Activated naive CD4-positive, alpha-beta T cell treated with anti-CD3 and anti-CD28 coated beads for 36 hours (primary cell): ENCODE data around the gene MS4A8. TPM values are rescaled to one million over a fixed set of nuclear protein-coding genes. Genes with fewer than 3 reads are reported as not detected.
"Not testable (repeated sequence)": the region's sequence is repeated elsewhere in the genome, so short reads cannot be mapped to it uniquely, and the experiment has no call there.

Experiments
- CTCF ChIA-PET: fragments of 350-600 bp; sonication (Branson Sonifier 250); formaldehyde crosslinking; loops from one replicate; lab custom pipeline; 2021; ENCODE audit warnings: antibody characterized with exemption; lab: Charles Lee
- DNase-seq: peaks from one replicate; pipeline ENCODE4 v3.0.0-alpha.2; 2020
- H3K27ac Mint-ChIP-seq: one replicate; pipeline ENCODE4 v1.8.0; 2021; ENCODE audit warnings: mild to moderate bottlenecking, mixed read lengths
- H3K27me3 Mint-ChIP-seq: one replicate; pipeline ENCODE4 v1.8.0; 2021; ENCODE audit warnings: low read depth, mixed read lengths
- H3K36me3 Mint-ChIP-seq: one replicate; pipeline ENCODE4 v1.8.0; 2021; ENCODE audit warnings: low read depth, mixed read lengths
- H3K4me1 Mint-ChIP-seq: one replicate; pipeline ENCODE4 v1.8.0; 2021; ENCODE audit warnings: low read depth, mixed read lengths
- H3K4me3 Mint-ChIP-seq: one replicate; pipeline ENCODE4 v1.8.0; 2021; ENCODE audit warnings: mild to moderate bottlenecking, moderate library complexity, mixed read lengths
- H3K9me3 Mint-ChIP-seq: one replicate; pipeline ENCODE4 v1.8.0; 2021; ENCODE audit warnings: mixed read lengths
- intact Hi-C: fragments of 100-400 bp; cut with micrococcal nuclease; formaldehyde crosslinking; loops from one replicate; pipeline ENCODE4 v1.15.1; 2023
- total RNA-seq, 2 experiments: library from RNA; stranded (reverse); gene quantifications; one replicate each; pipeline ENCODE4 v1.2.3, GENCODE V29; 2021

The MS4A8 gene
- total RNA-seq, 2 experiments from 2014 or later = not detected

DNA sequence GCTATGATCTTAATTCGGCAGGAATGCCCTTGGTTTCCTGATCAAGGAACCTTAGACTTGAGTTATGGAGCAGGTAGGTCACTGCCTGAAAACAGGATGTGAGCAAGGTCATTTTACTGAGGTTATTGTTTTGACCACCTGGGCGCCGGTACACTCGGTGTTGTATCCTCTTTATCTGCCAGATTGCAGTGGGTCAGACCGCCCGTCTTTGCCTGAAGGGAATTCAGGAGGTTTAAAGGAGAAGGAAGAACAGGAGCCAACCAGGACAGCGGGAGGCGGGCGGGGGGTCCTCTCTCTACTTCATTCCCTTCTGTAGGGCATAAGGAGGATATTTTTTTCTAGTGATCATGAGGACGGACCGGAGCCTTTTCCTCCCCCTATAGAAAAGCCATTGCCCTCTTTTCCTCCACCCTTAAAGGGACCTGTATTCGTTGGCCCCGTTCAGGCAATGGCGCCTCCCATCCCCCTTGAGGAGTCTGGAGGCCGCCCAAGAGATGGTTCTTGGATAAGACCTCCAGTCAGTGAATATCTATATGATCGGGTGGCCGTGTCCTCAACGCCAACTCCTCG is 57.9 kb downstream of the MS4A8 start:
- Mint-ChIP-seq H3K4me3 (no peak overlapping the region), H3K4me1 (no peaks in the 10 kb centered on the region), H3K27ac (no peak overlapping the region), H3K27me3 (peaks cover 20% of the 10 kb centered on the region), H3K36me3 (no peaks in the 10 kb centered on the region), H3K9me3 (no peaks in the 10 kb centered on the region)
- CTCF ChIA-PET = interaction anchor here (0.9 to 1.7 kb wide), 5 partner anchors 11 to 394 kb away, joined by 3 to 7 read pairs (median 5); no protein-coding TSS in a partner anchor
- intact Hi-C loops = loop anchor here (2.0 kb wide), 2 partner anchors 57 to 493 kb away; no protein-coding TSS in a partner anchor
- no peak for DNase-seq

DNA sequence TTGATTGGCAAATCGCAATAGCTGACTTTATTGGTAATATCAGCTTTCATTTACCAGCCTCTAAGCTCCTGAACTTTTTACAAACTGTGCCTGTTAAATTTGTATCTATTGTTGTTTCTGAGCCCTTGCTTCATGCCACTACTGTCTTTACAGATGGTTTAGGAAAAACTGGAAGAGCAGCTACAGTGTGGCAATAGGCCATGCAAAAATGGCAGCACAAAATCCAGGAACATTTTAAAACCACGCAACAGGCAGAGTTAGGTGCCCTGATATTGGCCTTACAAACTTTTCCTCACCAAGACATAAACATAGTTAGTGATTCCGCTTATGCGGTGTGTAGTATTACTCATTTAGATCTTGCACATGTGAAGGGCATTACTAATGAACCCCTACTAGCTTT is 59.3 kb downstream of the MS4A8 start:
- H3K27ac Mint-ChIP-seq, H3K4me3 Mint-ChIP-seq, H3K4me1 Mint-ChIP-seq, H3K36me3 Mint-ChIP-seq, intact Hi-C loops, DNase-seq, H3K9me3 Mint-ChIP-seq: not testable (repeated sequence)
- H3K27me3 Mint-ChIP-seq = peaks cover 14% of the 10 kb centered on the region
- CTCF ChIA-PET = interaction anchor here (0.6 kb wide), 1 partner anchor 957 kb away, joined by 8 read pairs; no protein-coding TSS in a partner anchor

DNA sequence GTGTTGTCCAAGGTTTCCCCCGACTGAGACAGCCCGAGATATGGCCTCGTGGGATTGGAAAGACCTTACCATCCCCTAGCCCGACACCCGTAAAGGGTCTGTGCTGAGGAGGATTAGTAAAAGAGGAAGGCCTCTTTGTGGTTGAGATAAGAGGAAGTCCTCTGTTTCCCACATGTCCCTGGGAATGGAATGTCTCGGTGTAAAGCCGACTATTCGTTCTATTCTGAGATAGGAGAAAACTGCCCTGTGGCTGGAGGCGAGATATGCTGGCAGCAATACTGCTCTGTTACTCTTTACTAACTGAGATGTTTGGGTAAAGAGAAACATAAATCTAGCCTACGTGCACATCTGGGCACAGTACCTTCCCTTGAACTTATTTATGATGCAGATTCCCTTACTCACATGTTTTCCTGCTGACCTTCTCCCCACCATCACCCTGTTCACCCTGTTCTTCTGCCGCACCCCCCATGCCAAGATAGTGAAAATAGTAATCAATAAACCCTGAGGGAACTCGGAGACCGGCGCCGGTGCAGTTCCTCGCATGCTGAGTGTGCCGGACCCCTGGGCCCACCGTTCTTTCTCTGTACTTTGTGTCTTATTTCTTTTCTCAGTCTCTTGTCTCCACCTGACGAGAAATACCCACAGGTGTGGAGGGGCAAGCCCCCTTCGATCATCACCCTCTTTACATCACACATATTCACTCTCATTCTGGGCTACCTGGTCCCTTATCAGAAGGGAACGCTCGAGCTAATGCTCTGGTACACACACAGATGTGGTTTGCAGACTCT is 60.2 kb downstream of the MS4A8 start:
- intact Hi-C loops, H3K4me3 Mint-ChIP-seq, DNase-seq, CTCF ChIA-PET, H3K27ac Mint-ChIP-seq, H3K36me3 Mint-ChIP-seq, H3K9me3 Mint-ChIP-seq, H3K4me1 Mint-ChIP-seq: not testable (repeated sequence)
- peaks cover 14% of the 10 kb centered on the region for H3K27me3 Mint-ChIP-seq

DNA sequence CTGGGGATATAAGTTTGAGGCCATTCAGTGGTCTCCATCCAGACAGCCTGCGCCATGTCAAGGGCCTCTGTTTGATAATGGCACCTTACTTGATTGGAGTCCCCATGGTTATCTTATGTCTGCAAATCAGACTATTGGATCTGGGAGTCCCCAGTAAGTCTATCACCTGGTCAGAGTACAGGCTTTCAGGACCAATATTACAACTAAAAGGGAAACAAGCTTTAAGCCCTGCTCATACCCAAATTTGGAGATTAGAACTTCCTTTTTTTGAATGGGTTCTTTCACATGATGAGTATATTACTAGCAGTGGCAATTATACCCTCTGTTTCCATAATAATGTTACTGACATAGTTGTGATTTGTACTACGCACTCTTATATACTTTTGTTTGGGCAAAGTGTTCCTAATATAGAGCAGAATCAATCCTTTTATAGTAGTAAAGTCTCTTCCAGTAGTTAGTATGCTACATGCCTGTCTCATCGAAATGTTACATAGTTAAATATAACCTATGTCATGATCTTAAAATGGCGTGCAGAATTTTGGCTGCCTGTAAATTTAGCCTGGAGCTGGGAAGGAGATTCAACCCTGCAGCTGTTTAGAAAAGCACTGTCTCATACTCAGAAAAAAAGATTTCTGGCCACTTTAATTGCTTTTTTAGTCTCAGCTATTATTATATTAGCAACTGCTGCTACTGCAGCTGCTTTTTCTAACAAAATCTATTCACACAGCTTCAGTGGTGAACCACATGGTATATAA is 62.2 kb downstream of the MS4A8 start:
- no peaks in the 10 kb centered on the region for H3K9me3 Mint-ChIP-seq
- H3K4me1 Mint-ChIP-seq = peaks cover 3% of the 10 kb centered on the region
- no peak for DNase-seq
- CTCF ChIA-PET = interaction anchor here (0.7 to 3.4 kb wide), 5 partner anchors 12 to 398 kb away, joined by 3 to 33 read pairs (median 4); no protein-coding TSS in a partner anchor
- H3K4me3 Mint-ChIP-seq = no peak overlapping the region
- no peaks in the 10 kb centered on the region for H3K36me3 Mint-ChIP-seq
- H3K27me3 Mint-ChIP-seq = peaks cover 14% of the 10 kb centered on the region
- H3K27ac Mint-ChIP-seq = no peak overlapping the region
- intact Hi-C loops = no loop called here

DNA sequence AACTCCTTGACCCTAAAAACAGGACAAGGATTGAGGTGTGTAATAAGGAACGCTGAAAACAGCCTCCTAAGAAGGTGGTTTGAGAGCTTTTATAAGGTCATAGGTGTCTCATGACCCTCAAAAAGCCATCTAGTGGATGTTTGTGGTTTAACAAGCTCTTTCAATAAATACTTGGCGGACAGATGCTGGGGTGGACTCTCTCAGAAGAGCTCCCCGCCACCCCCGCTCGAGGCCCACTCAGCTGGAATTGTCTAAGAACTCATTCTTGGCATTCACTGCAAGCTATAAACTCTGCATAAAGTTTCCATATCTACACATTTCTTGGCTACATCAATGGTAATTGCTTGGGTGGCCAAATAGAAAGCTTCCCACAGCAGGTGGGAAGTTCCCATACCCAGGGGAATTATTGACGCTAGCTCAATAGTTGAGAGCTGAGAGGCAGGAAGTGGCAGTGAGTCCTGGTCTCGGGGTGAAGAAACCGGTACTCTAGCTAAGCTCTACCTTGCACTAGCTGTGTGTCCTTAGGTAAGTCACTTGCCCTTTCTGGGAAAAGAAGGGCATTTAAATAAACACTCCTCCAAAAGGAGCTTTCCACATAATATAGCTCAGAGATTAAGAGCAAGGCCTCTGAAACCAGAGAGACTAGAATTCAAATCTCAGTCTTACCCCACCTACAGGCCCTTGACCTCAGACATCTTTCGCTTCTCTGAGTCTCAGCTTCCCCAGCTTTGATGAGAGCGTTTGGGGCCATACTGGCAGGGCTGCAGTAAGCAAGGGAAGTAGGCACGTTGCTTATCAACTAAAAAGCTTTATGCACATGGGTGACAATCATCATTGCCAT is 63.7 kb downstream of the MS4A8 start:
- H3K4me1 Mint-ChIP-seq = peaks cover 3% of the 10 kb centered on the region
- no peak overlapping the region for H3K27ac Mint-ChIP-seq
- intact Hi-C loops = no loop called here
- H3K4me3 Mint-ChIP-seq = no peak overlapping the region
- H3K9me3 Mint-ChIP-seq = no peaks in the 10 kb centered on the region
- no peak for DNase-seq
- no peaks in the 10 kb centered on the region for H3K36me3 Mint-ChIP-seq
- CTCF ChIA-PET = interaction anchor here (0.9 to 3.4 kb wide), 10 partner anchors 9 to 498 kb away, joined by 3 to 33 read pairs (median 6); no protein-coding TSS in a partner anchor
- peaks cover 15% of the 10 kb centered on the region for H3K27me3 Mint-ChIP-seq

DNA sequence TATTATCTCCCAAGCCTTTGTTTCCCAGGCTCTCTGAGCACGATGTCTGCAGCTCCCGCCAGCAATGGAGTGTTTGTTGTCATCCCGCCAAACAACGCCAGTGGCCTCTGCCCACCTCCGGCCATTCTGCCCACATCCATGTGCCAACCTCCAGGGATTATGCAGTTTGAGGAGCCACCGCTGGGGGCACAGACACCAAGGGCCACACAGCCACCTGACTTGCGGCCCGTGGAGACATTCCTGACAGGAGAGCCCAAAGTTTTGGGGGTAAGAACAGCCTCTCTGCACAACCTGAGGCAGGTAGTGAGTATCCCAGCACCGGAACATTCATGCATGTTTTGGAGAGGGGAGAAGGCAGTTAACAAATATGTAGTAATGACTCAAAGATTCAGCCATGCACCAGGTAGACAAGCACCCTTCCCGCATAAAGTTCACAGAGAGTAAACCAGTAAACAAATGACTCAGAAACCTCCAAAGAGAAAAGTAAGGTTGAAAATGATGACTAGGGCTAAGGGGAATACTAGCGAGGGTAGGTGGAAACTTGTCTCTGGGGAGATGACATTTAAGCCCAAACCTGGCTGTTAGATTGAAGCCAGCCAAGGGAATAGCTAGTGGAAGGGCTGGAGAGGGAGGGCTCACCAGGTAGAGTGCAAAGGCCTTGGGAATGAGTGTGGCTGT is 64.4 kb downstream of the MS4A8 start:
- H3K36me3 Mint-ChIP-seq = no peaks in the 10 kb centered on the region
- intact Hi-C loops = no loop called here
- H3K27me3 Mint-ChIP-seq = peaks cover 17% of the 10 kb centered on the region
- H3K9me3 Mint-ChIP-seq = no peaks in the 10 kb centered on the region
- no peak for DNase-seq
- H3K27ac Mint-ChIP-seq = no peak overlapping the region
- H3K4me3 Mint-ChIP-seq = no peak overlapping the region
- H3K4me1 Mint-ChIP-seq = peaks cover 3% of the 10 kb centered on the region
- CTCF ChIA-PET = interaction anchor here (0.5 to 3.4 kb wide), 9 partner anchors 8 to 278 kb away, joined by 3 to 33 read pairs (median 6); no protein-coding TSS in a partner anchor

DNA sequence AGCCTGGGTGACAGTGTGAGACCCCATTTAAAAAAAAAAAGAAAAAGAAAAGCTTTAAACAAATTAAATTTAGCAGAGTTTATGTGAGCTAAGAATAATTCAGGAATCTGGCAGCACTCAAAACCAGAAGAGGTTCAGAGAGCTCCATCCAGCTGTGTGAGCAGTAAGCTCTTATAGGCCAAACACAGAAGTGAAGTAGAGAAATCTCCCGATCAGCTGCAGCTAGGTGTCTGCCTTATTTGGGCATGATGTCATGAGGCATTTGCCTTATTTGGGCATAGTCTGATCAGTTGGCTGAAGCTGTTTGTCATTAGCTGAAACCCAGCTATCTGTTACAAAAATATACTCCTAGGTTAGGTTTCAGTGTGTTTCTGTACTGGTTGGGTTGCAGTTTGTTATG is 65.5 kb downstream of the MS4A8 start:
- CTCF ChIA-PET = interaction anchor here (1.1 to 2.2 kb wide), 4 partner anchors 7 to 16 kb away, joined by 3 to 16 read pairs (median 6); no protein-coding TSS in a partner anchor
- no peaks in the 10 kb centered on the region for H3K36me3 Mint-ChIP-seq
- intact Hi-C loops = no loop called here
- H3K4me3 Mint-ChIP-seq = no peak overlapping the region
- H3K27ac Mint-ChIP-seq = no peak overlapping the region
- H3K9me3 Mint-ChIP-seq = no peaks in the 10 kb centered on the region
- H3K4me1 Mint-ChIP-seq = peaks cover 3% of the 10 kb centered on the region
- no peak for DNase-seq
- peaks cover 12% of the 10 kb centered on the region for H3K27me3 Mint-ChIP-seq

DNA sequence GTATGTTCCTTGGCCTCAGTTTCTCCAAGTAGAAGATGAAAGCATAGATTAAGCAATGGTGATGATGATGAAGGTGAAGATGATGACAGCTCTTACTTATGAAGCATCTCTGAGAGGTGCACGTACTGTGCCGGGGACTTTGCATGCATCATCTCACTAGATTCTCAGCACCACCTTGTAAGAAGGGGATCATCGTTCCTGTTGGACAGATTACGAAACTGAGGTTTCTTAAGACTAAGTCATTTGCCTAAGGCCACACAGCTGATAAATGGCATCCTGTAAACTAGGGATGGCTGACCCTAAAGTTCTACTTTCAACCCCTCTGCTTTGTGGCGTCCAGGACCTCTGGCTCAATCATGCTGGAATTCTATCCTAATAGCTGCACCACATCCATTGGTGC is 65.9 kb downstream of the MS4A8 start:
- peaks cover 8% of the 10 kb centered on the region for H3K27me3 Mint-ChIP-seq
- CTCF ChIA-PET = interaction anchor here (0.6 to 2.0 kb wide), 4 partner anchors 10 to 55 kb away, joined by 3 to 16 read pairs (median 8); no protein-coding TSS in a partner anchor
- intact Hi-C loops = no loop called here

More for the DNA sequence above, 65.9 kb downstream of the MS4A8 start:
- H3K27ac Mint-ChIP-seq = no peak overlapping the region
- no peaks in the 10 kb centered on the region for H3K36me3 Mint-ChIP-seq
- H3K4me1 Mint-ChIP-seq = peaks cover 3% of the 10 kb centered on the region
- DNase-seq = no peak
- no peaks in the 10 kb centered on the region for H3K9me3 Mint-ChIP-seq
- H3K4me3 Mint-ChIP-seq = no peak overlapping the region

Other genes starting within 250 kb of the MS4A8 start
- under 1 TPM; 0.35 to 0.36 TPM for gene MS4A1, start 243.8 kb upstream of the MS4A8 start, total RNA-seq
- not detected for gene MS4A12, start 206.8 kb upstream of the MS4A8 start, total RNA-seq
- gene MS4A13, start 184.2 kb upstream of the MS4A8 start, total RNA-seq = not detected
- gene MS4A18, start 25.1 kb downstream of the MS4A8 start, total RNA-seq = not detected
- gene MS4A15, start 57.3 kb downstream of the MS4A8 start, total RNA-seq = not detected
- not detected for gene MS4A10, start 85.7 kb downstream of the MS4A8 start, total RNA-seq
- gene CCDC86, start 142.5 kb downstream of the MS4A8 start, total RNA-seq = 10 to 100 TPM; 38.8 to 41.2 TPM
- under 1 TPM; 0.14 to 0.17 TPM for gene PTGDR2, start 156.3 kb downstream of the MS4A8 start, total RNA-seq
- gene ZP1, start 167.9 kb downstream of the MS4A8 start, total RNA-seq = not detected
- gene PRPF19, start 207.0 kb downstream of the MS4A8 start, total RNA-seq = 100 to 1,000 TPM; 108 to 119 TPM
- 100 to 1,000 TPM in 1 of 2 experiments, 10 to 100 TPM in 1; 94.0 to 103 TPM for gene TMEM109, start 214.5 kb downstream of the MS4A8 start, total RNA-seq
- gene TMEM132A, start 224.8 kb downstream of the MS4A8 start, total RNA-seq = 1 to 10 TPM; 1.2 to 2.3 TPM